Fibroblast of the conjunctiva (primary cell): ENCODE data around the gene TUFT1.
"Not testable (repeated sequence)": the region's sequence is repeated elsewhere in the genome, so short reads cannot be mapped to it uniquely, and the experiment has no call there.

ENCODE experiments used
- DNase-seq: peaks from one replicate; pipeline ENCODE4 v3.0.0-alpha.2; 2010; ENCODE audit warnings: low read depth

Gene TUFT1

DNA sequence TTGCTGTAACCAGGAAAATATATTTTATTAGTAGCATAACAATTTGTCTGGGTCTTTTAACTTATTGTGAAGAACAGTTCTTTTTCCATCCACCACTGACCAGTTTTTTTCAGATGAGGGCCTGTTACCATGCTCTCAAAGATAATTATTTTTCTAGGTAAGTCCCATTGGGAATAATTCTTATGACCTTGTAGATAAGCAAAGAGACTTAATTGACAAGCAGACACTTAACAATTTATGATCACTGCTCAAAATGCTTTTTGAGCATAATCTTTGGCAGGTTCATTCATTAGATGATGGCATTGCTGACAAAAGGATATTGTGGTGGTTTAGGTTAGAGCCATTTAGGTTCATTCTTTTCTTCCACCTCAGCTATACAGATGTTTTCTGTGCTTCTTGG lies 78.4 kb downstream of the TUFT1 start:
- DNase-seq, result no peak

DNA sequence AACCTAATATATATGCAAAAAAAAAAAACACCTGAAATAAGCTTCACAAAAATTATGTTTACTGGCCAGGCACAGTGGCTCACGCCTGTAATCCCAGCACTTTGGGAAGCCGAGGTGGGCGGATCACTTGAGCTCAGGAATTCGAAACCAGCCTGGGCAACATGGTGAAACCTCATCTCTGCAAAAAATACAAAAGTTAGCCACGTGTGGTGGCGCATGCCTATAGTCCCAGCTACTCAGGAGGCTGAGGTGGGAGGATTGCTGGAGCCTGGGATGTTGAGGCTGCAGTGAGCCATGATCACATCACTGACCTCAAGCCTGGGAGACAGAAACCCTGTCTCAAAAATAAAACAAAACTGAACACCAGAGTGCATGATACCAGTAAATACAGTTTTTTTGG lies 78.9 kb downstream of the TUFT1 start:
- not testable (repeated sequence) for DNase-seq

DNA sequence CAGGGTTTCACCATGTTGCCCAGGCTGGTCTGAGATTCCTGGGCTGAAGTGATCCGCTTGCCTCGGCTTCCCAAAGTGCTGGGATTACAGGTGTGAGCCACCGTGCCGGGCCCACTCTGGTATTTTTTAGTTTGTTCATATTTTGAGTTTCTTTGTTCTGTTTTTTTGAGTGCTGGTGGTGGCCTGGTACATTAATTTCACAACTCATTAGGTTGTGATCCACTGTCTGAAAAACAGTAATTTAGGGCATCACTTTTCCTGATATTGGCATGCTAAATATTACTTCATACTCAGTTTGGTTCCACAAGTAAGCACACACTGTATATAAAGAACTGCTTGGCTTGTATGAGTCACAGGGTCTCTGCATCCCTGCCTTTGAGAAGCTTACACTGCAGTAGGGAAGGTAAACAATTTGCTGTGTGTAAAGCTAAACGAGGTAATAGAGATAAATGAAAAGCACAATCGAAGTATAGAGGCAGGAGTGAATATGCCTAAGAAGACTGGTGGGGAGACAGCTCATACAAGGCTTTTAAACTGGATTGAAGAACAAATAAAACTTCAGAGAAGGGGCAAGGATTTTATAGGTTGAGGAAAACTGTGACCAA lies 79.5 kb downstream of the TUFT1 start:
- DNase-seq, result no peak

DNA sequence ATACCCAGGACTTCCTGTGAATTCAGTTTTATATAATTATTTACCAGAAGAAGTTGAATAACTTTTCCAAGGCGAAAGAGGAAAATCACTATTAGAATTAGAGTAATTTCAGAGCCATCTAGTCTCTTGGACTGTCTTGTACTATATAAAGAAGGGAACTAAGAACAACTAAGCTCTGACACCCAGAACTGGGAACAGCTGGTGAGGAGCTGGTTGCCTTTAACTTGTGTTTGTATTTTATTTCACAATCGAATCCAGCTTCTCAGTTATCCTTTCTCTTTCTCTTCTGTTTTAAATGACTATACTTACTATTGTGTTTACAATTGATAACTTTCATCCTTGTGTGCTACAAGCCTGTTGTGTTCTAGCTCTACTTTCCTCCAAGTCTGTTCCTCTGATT lies 80.2 kb downstream of the TUFT1 start:
- DNase-seq, result no peak

DNA sequence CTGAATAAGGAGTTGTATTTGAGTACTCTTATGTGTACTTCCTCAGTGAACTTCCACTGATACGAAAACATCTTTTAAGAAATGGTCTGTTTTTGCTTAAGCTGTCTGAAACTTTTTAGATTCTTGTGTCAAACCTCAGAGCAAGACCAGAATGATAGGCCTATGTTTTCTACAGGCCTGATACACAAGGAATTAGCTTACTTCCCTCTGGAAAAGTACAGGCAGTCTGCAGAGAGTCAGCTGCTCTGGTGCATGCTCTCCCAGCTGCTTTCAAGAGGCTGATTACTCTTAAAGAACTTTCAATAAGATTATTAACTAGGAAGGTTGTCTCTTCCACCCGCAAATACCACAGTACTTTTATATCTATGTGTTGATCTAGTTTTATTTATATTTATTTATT lies 81.2 kb downstream of the TUFT1 start:
- no peak for DNase-seq

DNA sequence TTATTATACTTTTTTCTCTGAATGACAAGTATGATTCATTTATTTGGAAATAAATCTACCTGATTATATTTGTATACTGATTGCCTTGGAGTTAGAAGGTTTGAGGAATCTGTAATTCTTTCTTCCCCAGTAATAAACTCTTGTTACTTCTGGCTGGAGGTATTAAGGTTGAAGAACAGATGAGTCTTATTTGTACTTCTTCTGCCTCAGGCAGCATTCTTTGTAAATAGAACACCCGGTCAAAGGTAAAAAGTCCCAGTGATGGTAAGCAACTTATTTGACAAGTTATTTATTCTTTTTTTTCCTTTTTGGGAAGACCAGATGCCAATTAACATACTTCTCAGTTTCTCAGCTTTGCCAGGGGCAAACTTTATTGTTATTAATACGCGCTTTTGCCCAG lies 84.7 kb downstream of the TUFT1 start:
- no peak for DNase-seq

DNA sequence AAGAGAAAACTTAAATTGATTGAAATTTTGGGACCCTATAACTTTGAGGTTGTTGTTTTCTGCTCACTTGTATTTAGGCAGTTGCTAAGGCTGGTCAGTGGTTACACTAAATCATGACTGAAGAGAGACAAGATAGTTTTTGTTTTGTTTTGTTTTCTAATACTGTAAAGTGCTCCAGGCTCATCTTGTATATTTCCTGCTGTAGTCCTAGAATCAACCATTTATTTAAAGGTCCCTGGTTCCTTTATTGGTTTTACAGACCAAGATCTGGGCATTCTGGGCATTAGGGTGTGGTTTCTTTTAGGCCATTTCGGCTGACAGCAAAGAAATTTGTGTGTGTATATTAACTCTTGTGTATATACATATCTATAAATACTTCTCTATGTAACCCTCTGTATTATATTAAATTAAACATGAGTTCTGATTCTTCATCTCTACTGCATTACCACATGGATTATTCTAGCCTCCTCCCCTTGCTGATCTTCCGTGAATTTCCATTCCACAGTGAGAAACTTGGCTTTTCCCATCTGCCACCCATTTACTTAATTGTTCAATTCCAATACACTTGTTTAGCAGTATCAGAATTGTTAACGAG lies 86.7 kb downstream of the TUFT1 start:
- no peak for DNase-seq

DNA sequence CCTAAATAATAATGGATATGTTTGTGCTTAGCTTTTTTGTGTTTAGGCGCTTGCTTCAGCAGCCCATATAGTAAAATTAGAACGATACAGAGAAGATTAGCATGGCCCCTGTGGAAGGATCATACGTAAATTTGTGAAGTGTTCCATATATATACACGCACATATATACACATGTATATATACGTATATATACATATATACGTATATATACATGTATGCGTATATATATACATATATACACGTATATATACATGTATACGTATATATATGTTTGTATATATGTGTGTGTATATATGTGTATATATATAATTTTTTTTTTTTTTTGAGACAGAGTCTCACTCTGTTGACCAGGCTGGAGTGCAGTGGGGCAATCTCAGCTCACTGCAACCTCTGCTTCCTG lies 89.2 kb downstream of the TUFT1 start:
- no peak for DNase-seq
